GM23248 (cell line): ENCODE results near the gene HOXB5. TPM values are rescaled to one million over a fixed set of nuclear protein-coding genes. Genes with fewer than 3 reads are reported as not detected.

Experiments
- DNase-seq: peaks from one replicate; pipeline ENCODE4 v3.0.0-alpha.2; 2015
- H2AFZ ChIP-seq: fragments of 200-600 bp; sonication (generic); 2 replicates; pipeline ENCODE4 v1.6.1; 2016; ENCODE audit warnings: antibody characterized with exemption
- H3F3A ChIP-seq: fragments of 200-600 bp; sonication (generic); 2 replicates; pipeline ENCODE4 v1.6.1; 2016; ENCODE audit warnings: mild to moderate bottlenecking, antibody characterized with exemption, mixed run types; ENCODE audit not compliant: insufficient read depth
- H3K27ac ChIP-seq: fragments of 200-600 bp; sonication (generic); 2 replicates; pipeline ENCODE4 v1.5.1; 2016; ENCODE audit warnings: mild to moderate bottlenecking
- H3K27me3 ChIP-seq: fragments of 200-600 bp; sonication (generic); replicated peaks from 2 replicates; pipeline ENCODE4 v1.6.1; 2016; ENCODE audit warnings: mild to moderate bottlenecking; ENCODE audit not compliant: insufficient read depth
- H3K36me3 ChIP-seq: fragments of 200-600 bp; sonication (generic); 2 replicates; pipeline ENCODE4 v1.6.1; 2016; ENCODE audit warnings: low read depth, mild to moderate bottlenecking
- H3K4me1 ChIP-seq: fragments of 200-600 bp; sonication (generic); 2 replicates; pipeline ENCODE4 v1.6.1; 2016; ENCODE audit warnings: mild to moderate bottlenecking; ENCODE audit not compliant: insufficient read depth
- H3K4me2 ChIP-seq: fragments of 200-600 bp; sonication (generic); one replicate; pipeline ENCODE4 v1.6.1; 2016; ENCODE audit warnings: mild to moderate bottlenecking; ENCODE audit not compliant: unreplicated experiment
- H3K4me3 ChIP-seq: fragments of 200-600 bp; sonication (generic); 2 replicates; pipeline ENCODE4 v1.5.1; 2016; ENCODE audit warnings: mild to moderate bottlenecking
- H3K79me2 ChIP-seq: fragments of 200-600 bp; sonication (generic); 2 replicates; pipeline ENCODE4 v1.6.1; 2016; ENCODE audit warnings: mild to moderate bottlenecking; ENCODE audit not compliant: insufficient read depth
- H3K9ac ChIP-seq: fragments of 200-600 bp; sonication (generic); 2 replicates; pipeline ENCODE4 v1.6.1; 2016; ENCODE audit warnings: mild to moderate bottlenecking
- H3K9me2 ChIP-seq: fragments of 200-600 bp; sonication (generic); 2 replicates; pipeline ENCODE4 v1.6.1; 2016; ENCODE audit warnings: mixed run types, mild to moderate bottlenecking, moderate library complexity; ENCODE audit not compliant: insufficient read depth
- H3K9me3 ChIP-seq: fragments of 200-600 bp; sonication (generic); one replicate; pipeline ENCODE4 v1.6.1; 2017; ENCODE audit warnings: low read depth
- H4K20me1 ChIP-seq: fragments of 200-600 bp; sonication (generic); 2 replicates; pipeline ENCODE4 v1.6.0; 2016; ENCODE audit not compliant: insufficient read depth
- EZH2 ChIP-seq: fragments of 200-600 bp; sonication (generic); IDR thresholded peaks from 2 replicates; pipeline ENCODE4 v1.6.1; 2018; ENCODE audit warnings: antibody characterized with exemption, mild to moderate bottlenecking; ENCODE audit not compliant: insufficient read depth, poor library complexity, severe bottlenecking
- EZH2phosphoT487 ChIP-seq: fragments of 200-600 bp; sonication (generic); IDR thresholded peaks from 2 replicates; pipeline ENCODE4 v1.6.1; 2018; ENCODE audit warnings: antibody characterized with exemption, moderate library complexity, mild to moderate bottlenecking, low read depth; ENCODE audit not compliant: insufficient read depth
- WGBS, 2 experiments: methylation state at CpG; one replicate each; pipeline ENCODE4 v1.1.6; 2015 to 2017; ENCODE audit warnings: low lambda C conversion rate in 2 of 2, low coverage in 1 of 2; ENCODE audit errors: missing lambda C conversion rate in 2 of 2; 5-methylcytosine and 5-hydroxymethylcytosine counted together
- in situ Hi-C: fragments of 300-500 bp; cut with MboI; formaldehyde crosslinking; loops from 2 replicates; pipeline ENCODE4 v1.15.0; 2020
- polyA plus RNA-seq: library from polyadenylated mRNA; unstranded; fragments of >200 nt; fragmentation: Nextera tagmentation; extraction: Ambion mirVana; gene quantifications from 2 replicates; pipeline ENCODE4 v1.2.1, GENCODE V29; 2016
- total RNA-seq: library from RNA; depleted of rRNA; stranded (reverse); fragments of >200 nt; shearing (Covaris generic); gene quantifications from 2 replicates; pipeline ENCODE4 v1.2.3, GENCODE V29; 2014

Gene HOXB5
- total and polyA plus RNA-seq, 2 experiments from 2014 or later: 0.22 to 2.0 TPM

DNA sequence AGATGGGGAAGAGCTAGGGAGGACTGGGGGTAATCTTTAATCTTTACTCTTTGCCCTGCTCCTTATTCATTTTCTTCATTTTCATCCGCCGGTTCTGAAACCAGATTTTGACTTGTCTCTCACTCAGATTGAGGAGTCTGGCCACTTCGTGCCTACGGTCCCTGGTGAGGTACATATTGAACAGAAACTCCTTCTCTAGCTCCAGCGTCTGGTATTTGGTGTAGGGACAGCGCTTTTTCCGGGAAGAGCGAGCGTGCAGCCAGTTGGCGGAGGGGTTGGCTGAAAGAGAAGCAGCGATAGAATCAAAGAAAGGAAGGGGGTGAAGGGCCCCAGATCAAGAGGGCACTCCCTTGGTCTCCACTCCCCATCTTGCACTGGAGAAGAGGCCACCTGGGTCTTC is 29.3 kb upstream of the HOXB5 start:
- peaks cover 96% of the 10 kb centered on the region for H3K27me3 ChIP-seq
- no peaks in the 10 kb centered on the region for H3F3A ChIP-seq
- DNase-seq: no peak
- no peak overlapping the region for H3K27ac ChIP-seq
- no peaks in the 10 kb centered on the region for H3K4me1 ChIP-seq
- WGBS, 2 experiments: 23 to 27% methylated on average over 11 of the region's 11 CpGs
- TF ChIP-seq EZH2phosphoT487: no peak
- TF ChIP-seq EZH2: no peak
- H4K20me1 ChIP-seq: no peaks in the 10 kb centered on the region
- in situ Hi-C loops: no loop called here
- H3K9me3 ChIP-seq: no peaks in the 10 kb centered on the region
- no peak overlapping the region for H2AFZ ChIP-seq
- H3K79me2 ChIP-seq: no peaks in the 10 kb centered on the region
- no peaks in the 10 kb centered on the region for H3K36me3 ChIP-seq
- H3K9ac ChIP-seq: no peak overlapping the region
- no peak overlapping the region for H3K4me2 ChIP-seq
- no peak overlapping the region for H3K4me3 ChIP-seq
- no peaks in the 10 kb centered on the region for H3K9me2 ChIP-seq

DNA sequence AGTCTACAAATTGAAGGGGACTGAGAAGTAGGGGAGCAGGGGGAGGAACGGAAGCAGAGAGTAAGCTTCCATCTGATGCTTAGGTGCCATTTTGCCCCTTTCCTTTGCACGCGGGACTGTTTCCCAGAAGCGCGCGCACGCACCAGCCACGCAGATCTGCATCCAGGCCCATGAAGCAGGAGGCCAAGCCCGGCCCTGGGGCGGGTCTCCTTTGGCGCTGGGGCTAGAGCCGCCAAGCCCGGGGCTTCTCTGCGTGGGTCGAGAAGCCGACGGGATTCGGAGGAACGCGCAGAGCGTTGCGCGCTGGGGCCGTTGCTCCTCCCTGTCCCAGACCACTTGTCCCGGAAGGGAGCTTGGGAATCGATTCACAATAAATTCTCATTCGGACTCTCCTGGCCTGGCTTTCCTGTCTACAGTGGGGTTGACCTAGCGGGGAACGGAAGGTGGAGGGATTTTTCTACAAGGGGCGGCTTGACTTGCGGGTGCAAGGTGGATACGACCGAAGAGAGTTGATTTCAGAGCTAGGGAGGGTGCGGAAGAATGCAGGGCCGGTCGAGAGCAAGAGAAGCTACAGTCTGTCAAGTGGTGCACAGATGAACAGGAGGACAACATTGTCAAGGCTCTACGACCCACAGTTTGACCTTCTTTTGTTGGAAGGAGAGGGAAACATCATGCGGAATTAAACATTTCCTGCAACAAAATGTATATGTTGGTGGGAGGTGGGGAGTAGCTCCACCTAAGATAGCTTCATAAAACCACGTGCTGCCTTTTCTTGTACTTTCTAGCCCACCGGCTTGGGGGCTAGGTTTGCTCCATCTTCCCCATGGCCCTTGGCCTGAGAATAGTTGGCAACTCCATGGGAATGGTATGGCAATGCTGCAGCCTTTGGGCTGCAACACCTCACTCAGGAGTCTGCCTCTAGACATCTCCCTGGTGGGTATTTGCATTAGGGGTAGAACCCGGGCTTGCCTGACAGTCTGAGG is 28.1 kb upstream of the HOXB5 start:
- in situ Hi-C loops: no loop called here
- H4K20me1 ChIP-seq: no peaks in the 10 kb centered on the region
- no peaks in the 10 kb centered on the region for H3F3A ChIP-seq
- no peaks in the 10 kb centered on the region for H3K9me2 ChIP-seq
- TF ChIP-seq EZH2: peak; percentile 4
- TF ChIP-seq EZH2phosphoT487: peak; percentile 21; the same call in 1 of the 2 replicates
- WGBS, 2 experiments: 13 to 20% methylated on average over 40 to 41 of the region's 41 CpGs
- H3K27ac ChIP-seq: no peak overlapping the region
- H3K9me3 ChIP-seq: no peaks in the 10 kb centered on the region
- H3K27me3 ChIP-seq: peaks cover 96% of the 10 kb centered on the region
- DNase-seq: no peak
- no peaks in the 10 kb centered on the region for H3K36me3 ChIP-seq
- H3K4me1 ChIP-seq: no peaks in the 10 kb centered on the region
- no peak overlapping the region for H3K4me2 ChIP-seq
- H3K4me3 ChIP-seq: no peak overlapping the region
- H3K79me2 ChIP-seq: no peaks in the 10 kb centered on the region
- H3K9ac ChIP-seq: no peak overlapping the region
- no peak overlapping the region for H2AFZ ChIP-seq

DNA sequence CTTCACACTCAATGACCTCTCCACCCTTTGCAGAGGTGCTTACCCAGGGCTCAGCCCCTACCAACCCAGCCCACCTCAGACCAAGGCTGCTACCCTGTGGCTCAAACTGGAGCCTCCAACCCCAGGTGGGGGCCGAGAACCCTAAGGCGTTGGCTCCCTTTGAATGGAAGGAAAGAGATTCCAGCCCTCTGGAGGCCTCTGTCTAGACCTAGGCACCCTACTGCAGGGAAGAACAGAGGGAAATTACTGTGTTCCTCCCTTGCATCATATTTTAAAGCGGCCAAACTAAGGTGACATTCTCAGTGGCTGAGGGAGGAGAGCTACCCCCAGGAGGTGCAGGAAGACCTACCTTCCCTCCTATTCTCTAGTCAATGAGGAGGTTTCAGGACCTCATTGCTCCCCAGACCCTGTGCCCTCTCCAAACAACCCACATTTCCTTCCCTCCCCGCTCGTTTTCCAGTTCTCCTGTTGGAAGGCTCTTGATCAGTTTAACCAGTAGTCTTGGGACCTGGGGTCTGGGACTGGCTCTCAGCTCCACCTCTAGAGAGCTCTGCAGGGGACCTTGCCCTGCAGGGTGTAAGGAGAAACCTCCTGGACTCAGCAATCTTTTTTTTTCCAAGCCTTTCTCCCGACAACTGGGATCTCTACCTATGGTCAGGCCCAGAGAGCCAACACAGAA is 27.0 kb upstream of the HOXB5 start:
- Histone ChIP-seq H3K9me2 (no peaks in the 10 kb centered on the region), H2AFZ (no peak overlapping the region), H3K27ac (no peak overlapping the region), H3K4me2 (no peak overlapping the region), H3K79me2 (no peaks in the 10 kb centered on the region), H4K20me1 (no peaks in the 10 kb centered on the region), H3K9me3 (no peaks in the 10 kb centered on the region), H3K4me1 (no peaks in the 10 kb centered on the region), H3K4me3 (no peak overlapping the region), H3K9ac (no peak overlapping the region), H3K36me3 (no peaks in the 10 kb centered on the region), H3F3A (no peaks in the 10 kb centered on the region), H3K27me3 (peaks cover 98% of the 10 kb centered on the region)
- 31 to 37% methylated on average over 6 of the region's 6 CpGs for WGBS, 2 experiments
- TF ChIP-seq EZH2 (no peak), EZH2phosphoT487 (no peak)
- in situ Hi-C loops: no loop called here
- DNase-seq: no peak

DNA sequence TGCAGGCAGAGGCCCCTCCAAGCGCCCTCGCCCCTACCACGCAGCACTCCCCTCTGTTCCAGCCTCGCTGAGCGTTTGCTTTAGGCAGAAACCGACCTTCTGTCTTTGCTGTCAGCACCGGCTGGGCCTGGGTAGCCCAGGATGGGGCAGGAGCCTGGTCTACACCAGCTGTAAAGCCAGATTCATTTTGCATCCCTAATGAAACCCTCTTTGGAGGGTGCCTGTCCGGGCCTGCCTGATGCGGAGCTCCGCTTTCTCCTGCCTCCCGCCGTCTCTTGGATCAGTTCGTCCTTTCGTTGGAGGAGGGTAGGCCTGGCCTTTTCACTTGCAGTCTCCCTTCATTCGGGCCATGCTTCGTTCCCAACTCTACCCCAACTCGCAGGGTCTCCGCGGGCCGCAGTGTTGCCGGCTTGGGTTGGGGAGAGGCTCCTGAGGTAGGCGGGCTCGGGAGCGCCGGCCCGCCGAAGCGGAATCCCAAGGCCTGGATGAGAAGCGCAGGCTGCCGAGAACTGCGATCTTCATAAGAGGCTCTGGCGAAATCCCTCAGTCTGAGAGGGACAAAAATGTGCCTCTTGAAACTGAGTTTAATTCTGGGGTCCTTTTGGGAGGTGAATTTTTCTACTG is 26.4 kb upstream of the HOXB5 start:
- Histone ChIP-seq H3K79me2 (no peaks in the 10 kb centered on the region), H3K9me2 (no peaks in the 10 kb centered on the region), H3K36me3 (no peaks in the 10 kb centered on the region), H4K20me1 (no peaks in the 10 kb centered on the region), H3K9me3 (no peaks in the 10 kb centered on the region), H2AFZ (no peak overlapping the region), H3F3A (no peaks in the 10 kb centered on the region), H3K9ac (no peak overlapping the region), H3K4me1 (no peaks in the 10 kb centered on the region), H3K27me3 (peaks cover 98% of the 10 kb centered on the region), H3K4me2 (no peak overlapping the region), H3K4me3 (no peak overlapping the region), H3K27ac (no peak overlapping the region)
- in situ Hi-C loops: no loop called here
- WGBS, 2 experiments: 31 to 36% methylated on average over 31 to 32 of the region's 32 CpGs
- no peak for DNase-seq
- TF ChIP-seq EZH2 (no peak), EZH2phosphoT487 (no peak)
